Measurements from ENCODE around the gene SNX24.

SNX24 gene

GRCh38 chr5:123007754-123008153 is 162.3 kb downstream of the SNX24 start:
- DNase-seq (ENCODE audit: low read depth in 2 of 2): no peak

- no peak for DNase-seq (ENCODE audit: low read depth in 2 of 2)
Measured at GRCh38 chr5:123012321-123012720, 166.9 kb downstream of the SNX24 start.

DNA sequence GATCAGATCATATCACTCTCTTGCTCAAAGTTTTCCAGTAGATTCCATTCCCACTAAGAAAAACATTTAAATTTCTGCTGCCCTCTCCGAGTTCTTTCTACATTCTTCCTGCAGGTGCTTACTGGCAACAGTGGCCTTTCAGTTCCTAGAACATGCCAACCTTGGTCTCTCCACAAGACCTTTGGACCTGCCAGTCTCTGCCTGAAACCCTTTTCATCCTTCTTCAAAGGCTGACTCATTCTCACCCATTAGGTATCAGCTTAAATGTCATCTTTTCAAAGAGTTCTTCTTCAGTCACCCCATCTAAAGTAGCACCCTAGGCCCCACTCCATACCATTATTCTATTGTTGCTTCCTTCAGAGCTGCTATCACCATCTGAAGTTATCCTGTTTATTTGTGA is 169.3 kb downstream of the SNX24 start:
- no peak for DNase-seq (ENCODE audit: low read depth in 2 of 2)

DNA sequence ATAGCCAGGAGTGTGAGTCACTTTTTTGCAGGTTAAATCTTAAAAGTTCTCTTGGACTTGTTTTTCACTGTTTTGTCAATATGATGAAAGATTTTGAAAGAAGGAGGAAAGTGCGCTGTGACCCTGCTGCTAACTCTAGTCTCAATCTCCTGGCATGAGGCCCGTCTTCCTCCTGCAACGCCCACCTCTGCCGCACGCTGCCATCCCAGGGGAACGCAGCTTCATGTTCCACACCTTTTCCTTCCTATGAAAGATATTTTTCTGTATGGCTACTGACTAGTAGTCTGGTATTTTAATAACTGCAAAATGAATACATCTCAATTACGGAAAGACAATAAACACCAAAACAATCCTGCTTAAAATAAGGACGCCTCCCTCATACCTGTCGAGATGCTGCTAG is 182.8 kb downstream of the SNX24 start:
- no peak for DNase-seq (ENCODE audit: low read depth in 2 of 2)

DNA sequence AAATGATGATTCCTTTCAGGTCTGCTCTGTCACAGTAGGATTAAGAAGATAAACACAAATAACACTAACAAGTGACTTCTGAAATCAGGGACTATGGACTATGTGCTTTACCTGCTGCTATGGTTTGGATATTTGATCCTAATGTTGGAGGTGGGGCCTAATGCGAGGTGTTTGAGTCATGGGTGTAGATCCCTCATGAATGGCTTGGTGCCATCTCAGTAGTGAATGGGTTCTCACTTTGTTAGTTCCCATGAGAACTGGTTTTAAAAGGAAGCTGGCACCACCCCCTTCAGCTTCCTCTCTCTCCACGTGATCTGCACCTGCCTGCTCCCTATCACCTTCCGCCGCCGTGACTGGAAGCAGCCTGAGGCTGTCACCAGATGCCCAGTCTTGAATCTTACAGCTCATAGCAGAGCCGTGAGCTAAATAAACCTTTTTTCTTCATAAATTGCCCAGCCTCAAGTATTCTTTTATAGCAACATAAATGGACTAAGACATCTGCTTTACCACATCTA is 187.8 kb downstream of the SNX24 start:
- DNase-seq (ENCODE audit: low read depth in 2 of 2): no peak

DNA sequence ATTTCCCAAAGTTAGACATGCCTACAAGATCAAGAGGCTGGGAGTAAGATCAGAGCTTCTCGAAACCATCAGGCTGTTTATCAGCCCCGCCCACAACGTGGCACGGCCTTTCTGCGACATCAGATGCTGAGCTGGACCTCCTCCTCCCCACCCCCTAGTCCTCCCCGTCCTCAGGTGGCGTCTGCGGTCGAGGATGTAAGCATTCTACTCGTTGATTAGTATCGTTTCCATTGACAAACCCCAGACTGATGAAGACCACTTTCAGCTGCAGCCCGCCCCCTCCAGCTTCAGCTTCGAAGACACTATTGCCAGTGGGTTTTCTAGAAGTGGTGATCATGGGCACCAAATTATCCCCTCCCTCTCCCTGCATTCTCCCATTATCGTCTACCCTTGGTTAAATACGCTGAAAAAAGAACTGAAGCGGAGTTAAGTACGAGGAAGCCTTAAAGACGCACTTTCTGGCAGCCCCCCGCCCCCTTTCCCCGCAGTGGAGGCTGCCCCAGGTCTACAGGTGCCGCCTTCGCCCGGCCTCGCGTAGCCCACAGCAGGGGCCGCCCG is 190.0 kb downstream of the SNX24 start:
- DNase-seq (ENCODE audit: low read depth in 2 of 2): no peak

DNA sequence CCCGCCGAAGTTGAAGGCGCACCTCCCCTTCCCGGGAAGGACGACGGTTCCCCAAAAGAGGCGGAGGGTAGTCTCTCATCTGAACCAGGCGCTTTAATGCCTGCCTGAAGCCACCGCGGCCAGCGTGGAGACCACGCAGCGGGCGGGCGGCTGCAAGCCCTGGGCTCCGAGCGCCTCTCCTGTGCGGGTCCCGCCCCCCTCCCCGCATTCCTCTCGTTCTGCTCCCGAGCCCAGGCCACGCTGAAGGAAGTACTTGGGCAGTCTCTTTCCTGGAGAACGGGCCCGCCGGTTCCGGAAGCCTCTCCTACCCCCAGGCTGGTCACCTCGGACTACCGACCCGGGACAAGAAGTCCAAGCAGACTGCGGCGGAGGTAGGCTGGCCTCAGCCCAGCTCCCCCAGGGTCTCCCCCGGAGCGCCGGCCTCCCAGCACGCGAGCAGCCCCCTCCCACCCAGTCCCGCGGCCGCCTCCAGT is 190.5 kb downstream of the SNX24 start:
- DNase-seq (ENCODE audit: low read depth in 2 of 2): no peak

DNA sequence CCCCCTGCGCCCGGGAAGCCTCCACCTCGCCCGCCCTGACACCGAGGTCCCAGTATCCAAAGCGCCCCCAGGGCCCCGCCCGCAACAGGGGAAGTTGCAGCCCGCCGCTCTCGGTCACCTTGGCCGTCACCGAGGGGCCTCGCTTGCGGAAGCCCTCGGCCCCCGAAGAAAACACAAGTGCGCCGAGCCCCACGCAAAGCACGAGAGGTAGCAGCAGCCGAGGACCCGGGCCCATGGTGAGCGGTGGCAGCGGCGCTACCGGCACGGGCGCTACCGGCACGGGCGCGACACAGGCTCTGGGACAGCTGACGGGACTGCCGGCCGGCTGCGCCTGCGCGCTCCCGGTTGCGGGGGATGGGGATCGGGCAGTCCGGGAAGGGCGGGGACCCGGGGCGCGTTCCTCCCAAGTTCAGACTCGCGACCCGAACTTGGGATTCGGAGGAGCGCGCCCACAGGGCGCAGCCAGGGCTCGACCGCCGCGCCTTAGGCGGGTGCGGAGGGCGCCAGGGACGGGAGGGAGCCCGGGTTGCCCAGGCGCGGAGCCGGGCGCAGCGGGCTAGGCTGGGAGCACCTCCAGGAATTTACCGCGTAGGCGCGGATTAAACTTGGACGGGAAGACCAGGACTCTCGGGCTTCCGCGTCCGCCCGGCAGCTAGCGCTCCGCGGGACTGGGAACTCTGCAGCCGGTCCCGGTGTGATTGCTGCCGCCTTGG is 191.1 kb downstream of the SNX24 start, which contains the start of gene PPIC:
PPIC (minus strand) TSS at position 335 of the 713 bp plus-strand sequence; CDS start at position 235, 100 bp downstream.
- peak in 1 of 2 donors; percentile 2 for DNase-seq (ENCODE audit: low read depth in 2 of 2)

DNA sequence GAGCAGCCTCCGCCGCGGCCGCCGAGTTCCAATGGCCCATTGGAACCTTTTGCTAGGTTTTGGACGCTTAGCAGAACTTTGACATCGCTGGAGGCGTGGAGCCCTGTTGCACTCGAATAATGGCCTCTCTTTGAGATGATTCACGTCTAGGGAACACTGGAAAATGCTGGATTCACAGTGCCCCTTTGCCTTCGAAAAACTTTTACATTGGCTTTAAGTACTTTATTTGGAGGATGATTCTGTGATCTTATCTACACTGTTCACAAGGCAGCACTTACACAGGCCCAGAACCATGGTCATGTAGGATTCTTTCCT is 191.6 kb downstream of the SNX24 start:
- no peak for DNase-seq (ENCODE audit: low read depth in 2 of 2)

DNA sequence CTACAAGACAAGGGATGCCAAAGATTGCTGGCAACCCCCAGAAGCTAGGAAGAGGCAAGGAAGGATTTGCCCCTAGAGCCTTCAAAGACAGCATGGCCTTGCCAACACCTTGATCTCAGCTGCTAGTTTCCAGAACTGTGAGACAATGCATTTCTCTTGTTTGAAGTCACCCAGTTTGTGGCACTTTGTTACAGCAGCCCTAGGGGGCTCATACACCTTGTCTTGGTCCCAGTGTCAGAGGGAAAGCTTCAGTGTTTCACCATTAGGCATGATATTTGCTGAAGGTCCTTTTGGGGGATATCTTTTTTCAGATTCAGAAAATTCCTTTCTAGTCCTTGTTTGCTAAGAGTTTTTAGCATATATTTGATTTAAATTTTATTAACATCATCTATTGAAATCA is 194.3 kb downstream of the SNX24 start:
- DNase-seq (ENCODE audit: low read depth in 2 of 2): no peak

DNA sequence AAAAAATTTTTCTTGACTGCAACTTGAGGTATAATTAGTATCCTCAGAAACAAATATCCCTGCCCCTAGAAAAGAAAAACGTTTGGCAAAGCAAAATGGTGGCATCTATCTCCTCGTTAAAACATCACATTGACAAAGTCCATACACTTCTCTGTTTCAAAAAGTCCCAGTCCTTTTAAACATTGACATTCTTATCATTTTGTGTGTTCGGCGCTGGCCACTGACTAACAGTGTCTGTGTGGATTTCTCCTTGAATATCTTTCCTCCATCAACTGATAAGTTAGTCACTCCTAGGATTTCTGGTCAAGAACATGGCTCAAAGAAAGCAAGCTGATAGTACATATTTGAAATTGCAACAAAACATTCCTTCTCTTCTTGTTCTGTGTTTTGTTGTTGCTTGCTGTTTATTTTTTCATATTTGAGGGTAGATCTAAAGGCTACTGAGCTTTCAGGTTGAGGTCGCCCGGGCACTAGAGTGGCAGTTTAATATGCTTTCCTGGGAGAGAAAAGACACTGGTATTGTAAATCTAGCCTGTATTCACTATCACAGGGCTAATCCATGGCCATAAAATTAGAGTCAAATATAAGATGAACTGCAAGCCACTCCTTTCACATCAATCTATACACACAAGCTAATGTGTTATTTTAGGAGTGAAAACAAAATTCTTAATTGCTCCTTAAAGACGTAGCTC is 199.7 kb downstream of the SNX24 start:
- DNase-seq (ENCODE audit: low read depth in 2 of 2): no peak

DNA sequence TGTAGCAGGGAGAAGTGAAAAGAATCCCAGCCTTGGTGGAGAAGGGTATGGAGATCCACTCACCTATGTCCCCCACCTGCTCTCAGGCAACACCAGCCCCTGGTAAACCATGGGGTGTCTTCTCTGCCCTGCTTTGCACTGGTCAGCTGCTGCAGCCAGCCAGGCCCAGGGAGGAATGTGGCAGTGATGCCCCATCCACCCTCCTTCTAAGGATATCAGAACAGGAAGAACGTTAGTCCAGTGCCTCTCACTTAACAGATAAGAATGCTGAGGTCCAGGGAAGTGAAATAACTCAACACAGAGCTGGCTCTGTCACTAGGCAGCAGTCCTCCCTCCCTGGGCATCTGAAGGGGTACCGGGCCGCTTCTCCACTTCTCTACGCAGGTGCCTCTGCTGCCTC is 200.8 kb downstream of the SNX24 start:
- no peak for DNase-seq (ENCODE audit: low read depth in 2 of 2)

- DNase-seq (ENCODE audit: low read depth in 2 of 2): no peak
Measured at GRCh38 chr5:123047706-123048105, 202.3 kb downstream of the SNX24 start.

- DNase-seq (ENCODE audit: low read depth in 2 of 2): no peak
Measured at GRCh38 chr5:123051206-123051605, 205.8 kb downstream of the SNX24 start.
